Measurements from ENCODE around the gene UQCRFS1. TPM values are rescaled to one million over a fixed set of nuclear protein-coding genes. Genes with fewer than 3 reads are reported as not detected.
"Not testable (repeated sequence)": the region's sequence is repeated elsewhere in the genome, so short reads cannot be mapped to it uniquely, and the experiment has no call there.

UQCRFS1 gene
- total RNA-seq, 3 donors from 2014 or later: 53.7 to 68.8 (median 68.5) TPM

- TF ChIP-seq, protein P1, sequence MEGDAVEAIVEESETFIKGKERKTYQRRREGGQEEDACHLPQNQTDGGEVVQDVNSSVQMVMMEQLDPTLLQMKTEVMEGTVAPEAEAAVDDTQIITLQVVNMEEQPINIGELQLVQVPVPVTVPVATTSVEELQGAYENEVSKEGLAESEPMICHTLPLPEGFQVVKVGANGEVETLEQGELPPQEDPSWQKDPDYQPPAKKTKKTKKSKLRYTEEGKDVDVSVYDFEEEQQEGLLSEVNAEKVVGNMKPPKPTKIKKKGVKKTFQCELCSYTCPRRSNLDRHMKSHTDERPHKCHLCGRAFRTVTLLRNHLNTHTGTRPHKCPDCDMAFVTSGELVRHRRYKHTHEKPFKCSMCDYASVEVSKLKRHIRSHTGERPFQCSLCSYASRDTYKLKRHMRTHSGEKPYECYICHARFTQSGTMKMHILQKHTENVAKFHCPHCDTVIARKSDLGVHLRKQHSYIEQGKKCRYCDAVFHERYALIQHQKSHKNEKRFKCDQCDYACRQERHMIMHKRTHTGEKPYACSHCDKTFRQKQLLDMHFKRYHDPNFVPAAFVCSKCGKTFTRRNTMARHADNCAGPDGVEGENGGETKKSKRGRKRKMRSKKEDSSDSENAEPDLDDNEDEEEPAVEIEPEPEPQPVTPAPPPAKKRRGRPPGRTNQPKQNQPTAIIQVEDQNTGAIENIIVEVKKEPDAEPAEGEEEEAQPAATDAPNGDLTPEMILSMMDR (IDR thresholded peaks at IDR 0.05): no peak
- Histone ChIP-seq H3K9me3 (peaks cover 10% of the 10 kb centered on the region), H3K4me3 (no peak overlapping the region), H3K36me3 (ENCODE audit: low read depth) (no peaks in the 10 kb centered on the region), H3K4me1 (ENCODE audit: low read depth) (no peaks in the 10 kb centered on the region)
- no peak for ATAC-seq
- DNase-seq: no peak
- intact Hi-C loops (cut with DNase I, micrococcal nuclease): no loop called here
These were observed 19.4 kb upstream of the UQCRFS1 start for GRCh38 chr19:29232315-29232852.

GRCh38 chr19:29231306-29231705 lies 18.4 kb upstream of the UQCRFS1 start:
- H3K4me3 ChIP-seq; H3K36me3 ChIP-seq (ENCODE audit: low read depth); DNase-seq; H3K4me1 ChIP-seq (ENCODE audit: low read depth); H3K9me3 ChIP-seq; ATAC-seq; intact Hi-C loops (cut with DNase I, micrococcal nuclease): not testable (repeated sequence)

DNA sequence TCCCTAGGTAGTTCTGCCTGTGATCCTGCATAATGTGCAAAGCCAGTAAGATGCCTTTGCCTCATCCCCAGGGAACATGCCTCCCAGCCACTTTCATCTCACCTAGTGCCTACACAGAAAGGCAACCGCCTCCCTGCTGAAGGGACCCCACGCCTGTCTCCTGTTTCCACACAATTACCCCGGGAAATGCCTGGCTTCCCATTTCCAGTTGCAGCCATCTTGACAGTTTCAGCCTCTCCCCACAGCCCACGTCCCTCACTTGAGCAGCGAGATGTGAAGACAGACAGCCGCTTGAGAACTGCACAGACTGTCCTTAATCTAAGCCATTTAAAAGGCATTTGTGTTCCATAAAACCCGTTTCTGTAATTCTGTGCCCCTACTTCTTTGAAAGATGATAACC lies 4.7 kb upstream of the UQCRFS1 start:
- TF ChIP-seq, protein P1 (IDR thresholded peaks at IDR 0.05): no peak
- DNase-seq (no peak), ATAC-seq (no peak)
- Histone ChIP-seq H3K9me3 (no peaks in the 10 kb centered on the region), H3K36me3 (ENCODE audit: low read depth) (no peaks in the 10 kb centered on the region), H3K4me1 (ENCODE audit: low read depth) (peaks cover 5% of the 10 kb centered on the region), H3K4me3 (no peak overlapping the region)
- intact Hi-C loops (cut with DNase I, micrococcal nuclease): no loop called here

- H3K9me3 ChIP-seq: no peaks in the 10 kb centered on the region
- intact Hi-C loops (cut with DNase I, micrococcal nuclease): no loop called here
- ATAC-seq (no peak), DNase-seq (no peak)
- TF ChIP-seq, protein P1 (IDR thresholded peaks at IDR 0.05): no peak
- H3K36me3 ChIP-seq (ENCODE audit: low read depth): no peaks in the 10 kb centered on the region
- H3K4me1 ChIP-seq (ENCODE audit: low read depth): peaks cover 8% of the 10 kb centered on the region
- H3K4me3 ChIP-seq: no peak overlapping the region
These were observed 3.1 kb upstream of the UQCRFS1 start for GRCh38 chr19:29216021-29216420.

GRCh38 chr19:29215322-29215845 lies 2.4 kb upstream of the UQCRFS1 start:
- H3K36me3 ChIP-seq (ENCODE audit: low read depth): no peaks in the 10 kb centered on the region
- H3K4me1 ChIP-seq (ENCODE audit: low read depth): peaks cover 8% of the 10 kb centered on the region
- no peak overlapping the region for H3K4me3 ChIP-seq
- ATAC-seq: no peak
- DNase-seq: no peak
- TF ChIP-seq, protein P1 (IDR thresholded peaks at IDR 0.05): no peak
- intact Hi-C loops (cut with DNase I, micrococcal nuclease): no loop called here
- no peaks in the 10 kb centered on the region for H3K9me3 ChIP-seq

DNA sequence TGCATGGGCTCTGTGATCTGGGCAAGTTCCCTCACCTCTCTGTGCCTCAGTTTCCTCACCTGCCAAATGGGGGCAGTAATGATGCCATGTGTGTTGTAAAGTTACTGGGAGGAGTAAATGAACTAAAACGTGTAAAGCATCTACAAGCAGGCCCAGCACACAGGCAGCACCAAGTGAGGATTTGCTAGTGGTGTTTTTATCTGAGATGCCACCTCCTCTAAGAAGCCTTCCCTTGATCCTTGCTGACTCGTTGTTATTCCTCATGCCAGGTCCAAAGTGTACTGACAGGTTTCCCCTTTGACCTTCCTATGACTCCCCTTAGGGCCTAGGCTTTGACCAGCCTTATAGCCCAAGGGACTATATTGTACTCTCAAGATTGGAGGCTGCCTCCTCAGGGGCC lies 1.5 kb upstream of the UQCRFS1 start:
- DNase-seq (no peak), ATAC-seq (no peak)
- H3K4me3 ChIP-seq: no peak overlapping the region
- peaks cover 12% of the 10 kb centered on the region for H3K4me1 ChIP-seq (ENCODE audit: low read depth)
- TF ChIP-seq, protein P1 (IDR thresholded peaks at IDR 0.05): no peak
- intact Hi-C loops (cut with DNase I, micrococcal nuclease): no loop called here
- H3K9me3 ChIP-seq: no peaks in the 10 kb centered on the region
- H3K36me3 ChIP-seq (ENCODE audit: low read depth): no peaks in the 10 kb centered on the region

All from mucosa of descending colon (tissue), 3 donors.